HG02884 (cell line): ENCODE data around the gene PACSIN1.

Source experiments
- ATAC-seq: cut with Tn5 transposase; IDR thresholded peaks from one replicate; pipeline ENCODE4 v1.9.1; 2021; ENCODE audit warnings: mild to moderate bottlenecking, moderate library complexity; ENCODE audit not compliant: unreplicated experiment

PACSIN1 gene

DNA sequence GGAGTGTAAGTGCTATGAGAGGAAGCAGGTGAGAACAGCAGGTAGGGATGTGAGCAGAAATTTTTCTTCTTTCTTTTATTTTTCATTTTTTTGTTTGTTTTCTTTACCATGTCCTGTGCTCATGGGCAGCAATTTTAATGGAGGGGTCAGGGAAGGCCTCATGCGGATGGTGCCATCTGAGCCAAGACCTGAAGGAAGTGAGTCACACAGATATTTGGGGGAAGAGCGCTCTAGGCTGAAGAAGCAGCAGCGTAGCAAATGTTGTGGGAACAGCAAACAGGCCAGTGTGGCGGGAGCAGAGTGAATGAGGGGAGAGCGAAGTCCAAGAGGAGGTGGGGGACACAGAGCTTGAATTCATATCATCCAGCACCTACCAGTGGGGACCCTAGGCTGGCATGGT is 77.5 kb downstream of the PACSIN1 start:
- no peak for ATAC-seq

DNA sequence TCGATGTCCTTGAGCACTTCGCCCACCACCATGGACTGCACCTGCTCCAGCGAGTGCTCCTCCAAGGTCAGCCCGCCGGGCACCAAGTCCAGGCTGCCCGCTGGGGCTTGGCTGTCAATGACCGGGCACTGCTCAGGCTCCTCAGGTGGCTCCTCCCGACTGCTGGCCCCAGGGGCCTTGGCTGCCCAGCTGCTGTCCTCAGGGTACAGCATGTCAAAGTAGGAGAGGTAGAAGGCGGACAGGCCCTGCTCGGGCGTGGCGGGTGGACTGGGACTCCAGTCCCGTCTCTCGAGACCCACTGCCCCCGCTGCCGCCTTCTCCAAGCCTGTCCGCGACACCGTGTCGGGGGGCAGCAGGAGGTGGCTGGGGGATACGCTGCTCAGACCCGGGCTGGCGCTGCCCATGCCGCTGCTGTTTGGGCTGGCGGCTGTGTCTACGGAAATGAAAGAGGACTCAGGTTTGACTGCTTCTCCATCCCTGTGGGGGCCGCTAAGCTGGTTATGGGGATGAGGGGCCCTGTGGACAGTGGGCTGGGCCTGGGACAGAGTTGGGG is 78.3 kb downstream of the PACSIN1 start:
- ATAC-seq: no peak

DNA sequence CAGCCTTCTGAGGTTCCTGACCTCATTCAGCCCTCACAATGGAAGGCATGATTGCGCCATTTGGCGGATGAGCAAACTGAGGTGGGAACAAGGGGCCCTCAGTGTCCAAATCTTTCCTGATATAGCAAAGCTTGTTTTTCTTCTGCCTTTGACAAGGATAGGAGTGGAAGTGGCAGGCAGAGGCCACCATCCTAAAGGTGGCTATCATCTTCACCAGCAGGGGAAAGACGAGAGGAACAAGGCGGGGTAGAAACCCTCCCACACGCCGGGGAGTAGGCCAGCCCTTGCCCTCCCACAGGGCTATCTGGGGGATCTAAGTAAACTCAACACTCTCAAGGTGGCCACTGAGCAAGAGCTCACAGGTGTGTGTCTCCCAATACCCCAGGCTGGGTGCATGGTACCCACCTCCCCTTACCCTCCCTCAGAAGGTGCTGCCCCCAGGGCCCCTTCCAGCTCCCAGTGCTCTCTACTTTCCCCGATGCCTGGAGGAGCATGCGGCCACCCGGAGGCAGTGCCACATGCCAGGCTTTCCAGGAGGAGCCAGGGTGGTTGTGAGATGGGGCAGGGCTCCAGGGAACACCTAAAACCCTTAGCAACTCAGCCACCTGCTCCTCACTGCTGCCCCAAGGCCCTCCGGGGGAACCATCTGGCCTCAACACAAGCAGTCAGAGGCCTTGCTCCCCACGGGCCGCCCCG is 79.0 kb downstream of the PACSIN1 start:
- ATAC-seq: no peak

DNA sequence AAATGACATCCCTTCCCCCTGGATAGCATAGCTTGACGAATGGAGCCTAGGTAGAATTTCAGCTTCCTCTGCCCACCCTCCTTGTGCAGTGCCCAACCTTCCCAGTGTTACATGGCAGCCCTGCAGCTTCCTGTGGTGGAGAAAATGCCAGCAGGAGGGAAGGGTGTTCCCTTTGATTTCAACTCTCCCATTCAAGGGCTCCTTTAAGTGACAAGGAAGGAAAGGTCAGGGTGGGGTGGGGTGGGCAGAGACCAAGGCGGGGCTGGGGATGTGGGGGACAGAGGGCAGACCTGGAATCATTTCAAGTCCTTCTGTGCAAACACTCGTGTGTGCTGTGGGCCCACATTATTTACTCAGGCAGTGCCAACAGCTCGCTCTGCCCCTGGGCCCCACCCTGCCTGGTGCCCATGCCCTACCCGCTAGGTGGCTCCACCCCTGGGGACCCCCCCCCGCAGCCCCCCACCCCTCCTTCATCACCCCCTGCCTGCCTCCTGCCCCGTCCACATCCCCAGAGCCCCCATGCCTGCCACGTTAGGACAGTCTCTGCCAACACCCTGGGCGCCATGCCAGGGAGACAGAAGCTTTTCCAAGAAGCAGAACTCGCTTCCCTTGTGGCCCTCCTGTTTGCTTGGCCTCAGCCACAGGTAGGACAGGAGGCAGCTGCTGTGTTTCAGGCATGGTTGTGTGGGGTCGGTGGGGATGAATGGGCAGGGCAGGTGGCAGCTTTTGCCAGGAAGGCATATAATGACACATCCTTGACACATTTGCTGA is 80.9 kb downstream of the PACSIN1 start:
- ATAC-seq: no peak

DNA sequence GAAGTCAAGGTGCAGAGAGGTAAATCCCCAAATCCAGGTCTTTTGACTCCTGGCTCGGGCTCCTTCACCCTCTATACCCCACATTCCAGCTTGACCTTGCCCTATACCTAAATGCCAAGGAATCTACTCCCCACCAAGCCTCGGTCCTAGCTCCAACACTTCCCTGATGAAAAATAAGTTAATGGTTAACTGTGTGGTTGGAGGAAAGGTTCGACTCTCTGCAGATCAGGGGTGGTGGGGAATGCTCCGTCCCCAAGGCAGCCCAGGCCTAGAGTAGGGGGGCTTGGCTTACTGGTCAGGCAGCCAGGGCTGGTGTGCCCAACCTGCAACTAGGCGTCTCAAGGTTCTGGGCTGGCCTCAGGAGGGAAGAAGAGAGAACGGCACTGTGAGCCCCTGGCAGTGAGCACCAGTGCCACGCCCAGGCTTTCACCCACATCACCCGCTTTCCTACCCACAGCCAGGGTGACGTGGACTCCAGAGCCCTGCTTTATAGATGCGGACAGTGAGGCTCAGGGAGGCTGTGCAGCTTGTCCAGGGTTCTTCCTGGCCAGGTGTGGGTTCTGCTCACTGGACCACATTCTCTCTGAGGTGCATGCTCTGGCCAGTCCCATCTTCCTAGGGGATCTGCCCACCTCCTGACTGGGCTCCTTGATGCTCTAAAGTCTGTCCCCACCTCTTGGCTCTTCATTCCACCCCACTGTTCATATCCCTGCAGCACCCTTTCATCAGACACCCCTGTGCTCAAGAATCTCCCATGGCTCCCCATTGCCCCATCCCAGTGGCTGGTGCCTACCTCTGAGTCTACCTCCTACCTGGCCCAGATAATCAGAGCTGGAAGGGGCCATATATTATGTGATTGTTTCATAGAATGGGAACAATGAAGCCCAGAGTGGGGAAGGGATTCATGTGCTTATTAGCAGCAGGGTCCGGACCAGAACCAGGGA is 82.1 kb downstream of the PACSIN1 start:
- no peak for ATAC-seq

DNA sequence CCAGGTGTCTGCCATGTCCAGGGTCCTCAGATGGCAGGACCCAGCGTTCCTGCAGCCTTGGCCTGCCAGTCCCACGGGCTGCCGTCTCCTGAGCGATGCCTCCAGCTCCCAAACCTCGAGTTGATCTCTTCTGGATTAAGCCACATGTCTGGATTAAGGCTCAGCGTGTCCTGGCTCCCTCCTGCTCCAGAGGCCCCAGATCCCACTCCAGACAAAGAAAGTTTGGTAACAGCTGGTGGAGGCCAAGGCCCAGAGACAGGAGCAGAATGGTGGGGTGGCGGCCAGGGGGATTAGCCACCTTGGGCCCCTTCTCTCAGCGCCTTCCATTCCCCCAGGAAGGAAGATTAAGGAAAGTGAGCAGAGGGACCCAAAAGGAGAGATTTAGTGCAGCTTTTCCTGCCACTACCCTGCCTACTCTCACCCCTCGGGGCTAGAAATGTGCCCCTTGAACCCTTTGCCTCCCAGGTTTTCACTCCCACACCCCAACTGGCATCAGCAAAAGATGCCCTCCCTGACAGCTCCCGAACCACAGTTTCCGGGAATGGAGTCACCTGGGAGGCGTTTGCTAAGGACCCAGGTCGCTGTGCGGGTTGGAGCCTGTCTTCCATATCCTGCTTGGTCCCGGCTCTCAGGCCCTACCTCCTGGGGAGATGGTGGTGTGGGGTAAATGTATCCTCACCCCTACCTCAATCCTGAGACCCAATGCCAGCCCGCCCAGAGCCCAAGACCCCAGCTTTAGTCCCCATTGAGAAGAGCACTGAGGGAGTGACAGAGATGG is 83.3 kb downstream of the PACSIN1 start:
- ATAC-seq: no peak

GRCh38 chr6:34549804-34550202 is 83.9 kb downstream of the PACSIN1 start:
- no peak for ATAC-seq

DNA sequence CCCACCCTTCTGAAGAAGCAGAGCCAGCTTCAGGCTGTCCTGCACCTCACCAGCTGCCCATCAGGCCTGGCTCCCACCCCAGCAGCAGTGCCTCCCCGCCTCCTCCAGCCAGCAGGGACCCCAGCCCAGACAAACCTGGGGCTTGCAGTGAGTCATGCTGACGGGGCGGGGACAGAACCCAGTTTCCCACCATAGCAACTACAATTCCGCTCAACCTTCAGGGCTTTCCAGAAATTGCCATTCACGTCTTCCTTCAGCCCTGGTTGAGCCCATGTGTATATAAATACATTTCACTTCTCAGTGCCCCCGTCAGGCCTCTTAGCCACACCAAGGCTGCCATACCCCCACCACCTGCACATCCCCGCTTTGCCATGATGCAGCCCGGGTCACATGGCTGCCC is 85.8 kb downstream of the PACSIN1 start:
- ATAC-seq: no peak

DNA sequence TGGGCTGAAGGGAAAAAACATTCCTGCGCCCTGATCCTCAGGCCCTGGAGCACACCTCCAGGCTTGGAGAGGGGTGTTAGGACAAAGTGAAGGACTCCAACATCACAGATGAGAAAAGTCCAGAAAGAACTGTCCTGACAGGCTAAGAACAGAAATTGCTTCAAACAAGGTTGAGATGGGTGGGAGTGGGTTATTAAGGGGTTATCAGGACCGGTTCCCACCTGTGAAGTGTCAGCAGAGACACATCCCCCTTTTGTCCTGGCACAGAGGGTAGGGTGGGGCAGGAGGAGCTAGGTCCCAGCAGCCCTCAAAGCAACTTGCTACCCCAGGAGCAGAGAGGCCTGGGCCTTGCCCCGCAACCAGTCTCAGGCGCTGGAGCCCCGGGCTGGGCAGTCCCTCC is 86.7 kb downstream of the PACSIN1 start:
- no peak for ATAC-seq

DNA sequence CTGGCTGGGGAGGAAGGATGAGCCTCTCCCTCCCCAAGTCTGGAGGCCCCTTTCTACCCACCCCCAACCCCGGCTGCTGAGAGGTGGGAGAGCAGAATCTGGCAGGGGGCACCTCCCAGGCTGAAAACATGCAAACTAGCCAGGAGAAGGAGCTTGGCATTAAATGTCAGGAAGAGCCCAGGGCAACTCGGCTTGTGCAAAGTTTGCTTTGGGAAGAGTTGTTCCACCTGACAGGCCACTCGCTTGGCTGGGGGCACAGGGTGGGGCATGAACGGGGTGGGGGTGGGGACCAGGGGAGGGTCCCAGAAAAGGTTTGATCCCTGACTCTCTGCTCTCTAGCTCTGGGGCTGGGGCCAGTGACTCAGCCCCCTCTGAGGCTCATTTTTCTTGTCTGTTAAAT is 87.3 kb downstream of the PACSIN1 start:
- no peak for ATAC-seq

DNA sequence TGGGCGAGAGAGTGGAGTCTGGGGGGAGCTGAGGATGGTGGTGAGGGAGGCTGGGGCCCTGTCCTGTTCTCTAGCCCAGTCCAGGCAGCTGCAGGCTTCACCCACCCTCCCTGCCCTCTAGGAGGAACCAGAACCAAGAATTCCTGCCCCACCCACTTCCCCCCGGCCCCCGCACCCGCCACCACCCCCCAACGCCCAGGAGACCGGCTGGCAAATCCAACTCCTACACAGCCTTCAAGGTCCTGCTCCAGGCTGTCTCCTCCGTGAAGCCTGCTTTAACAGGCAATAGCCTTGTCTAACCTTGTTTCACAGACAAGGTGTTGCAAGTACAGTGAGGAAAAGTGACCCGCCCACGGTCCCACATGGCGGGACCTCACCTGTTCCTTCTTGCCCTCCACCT is 87.9 kb downstream of the PACSIN1 start:
- ATAC-seq: no peak

DNA sequence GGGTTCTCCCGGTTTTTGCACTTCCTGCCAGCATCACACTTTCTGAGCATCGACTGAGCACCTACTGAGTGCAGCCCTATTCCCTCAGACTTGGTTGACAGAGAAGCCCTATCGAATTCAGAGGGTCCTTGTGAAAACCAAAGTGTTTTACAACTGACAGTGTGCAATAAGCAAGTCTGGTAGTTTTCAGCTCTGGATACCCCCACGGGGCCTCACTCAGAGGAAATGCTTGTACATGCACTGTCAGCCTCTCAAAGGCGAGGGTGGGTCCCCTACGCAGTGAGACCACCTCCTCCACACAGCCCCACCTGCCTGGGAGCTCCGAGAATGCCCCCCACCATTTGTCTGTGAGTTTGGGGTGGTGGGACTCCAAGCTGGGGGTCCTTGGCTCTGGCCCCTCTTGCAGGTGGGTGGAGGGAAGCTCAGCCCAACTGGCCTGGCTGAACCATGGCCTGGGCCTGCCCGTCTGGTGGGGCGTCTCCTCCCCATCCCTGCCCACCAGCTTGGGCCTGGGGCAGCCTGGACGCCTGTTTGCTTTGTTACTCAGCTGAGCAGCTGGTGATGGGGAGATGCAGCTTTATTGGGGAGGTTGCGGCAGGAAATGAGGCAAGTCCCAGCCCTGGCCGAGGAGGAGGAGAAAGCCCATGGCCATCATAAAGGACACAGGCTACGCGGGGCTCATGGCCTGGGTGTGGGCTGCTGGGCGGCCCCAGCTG is 88.6 kb downstream of the PACSIN1 start:
- ATAC-seq: no peak

- ATAC-seq: no peak
Measured at GRCh38 chr6:34555007-34555322, 89.1 kb downstream of the PACSIN1 start.

DNA sequence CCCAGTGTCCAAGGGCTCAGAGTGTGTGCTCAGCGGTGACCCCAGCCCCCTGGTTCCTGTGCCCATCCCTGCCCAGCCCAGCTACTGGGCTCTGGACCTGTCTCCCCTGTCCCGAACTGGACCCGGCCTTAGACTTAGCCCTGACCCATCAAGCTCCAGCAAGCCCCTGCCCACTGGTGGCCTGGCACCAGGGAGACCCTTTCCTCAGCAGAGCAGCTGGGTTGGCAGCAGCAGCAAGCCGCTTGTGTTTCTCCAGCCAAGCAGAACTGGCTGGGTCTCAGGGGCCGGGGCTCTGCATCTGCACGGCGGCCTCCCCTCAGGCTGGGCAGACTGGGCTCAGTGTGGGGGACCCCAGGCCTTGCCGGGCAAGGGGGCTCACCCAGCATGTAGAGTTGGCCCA is 89.5 kb downstream of the PACSIN1 start:
- ATAC-seq: no peak

DNA sequence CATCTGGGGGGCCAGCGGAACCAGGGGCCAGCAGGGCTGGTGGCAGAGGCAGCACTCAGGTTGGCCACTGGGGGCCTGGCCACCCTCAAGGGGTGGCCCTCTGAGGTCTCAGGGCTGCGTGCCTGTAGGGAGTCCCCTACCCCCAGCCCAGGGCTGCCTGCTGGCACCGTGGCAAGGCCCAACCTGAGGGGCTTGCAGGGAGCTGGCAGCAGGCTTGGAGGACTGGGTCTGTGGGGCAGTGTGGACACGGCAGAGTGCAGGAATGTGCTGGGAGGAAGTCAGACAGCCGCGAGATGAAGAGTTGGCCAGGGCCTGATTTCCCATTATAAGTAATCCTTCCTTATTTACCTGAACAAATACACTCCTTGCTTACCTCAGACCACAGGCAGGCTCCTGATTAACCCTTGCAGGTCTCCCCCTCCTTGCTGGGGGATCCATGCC is 90.2 kb downstream of the PACSIN1 start, which contains the start of gene SPDEF:
TSS of gene SPDEF (minus strand) at position 299 of the 441 bp plus-strand sequence. CDS start 11,874 bp downstream, outside the sequence.
- no peak for ATAC-seq

DNA sequence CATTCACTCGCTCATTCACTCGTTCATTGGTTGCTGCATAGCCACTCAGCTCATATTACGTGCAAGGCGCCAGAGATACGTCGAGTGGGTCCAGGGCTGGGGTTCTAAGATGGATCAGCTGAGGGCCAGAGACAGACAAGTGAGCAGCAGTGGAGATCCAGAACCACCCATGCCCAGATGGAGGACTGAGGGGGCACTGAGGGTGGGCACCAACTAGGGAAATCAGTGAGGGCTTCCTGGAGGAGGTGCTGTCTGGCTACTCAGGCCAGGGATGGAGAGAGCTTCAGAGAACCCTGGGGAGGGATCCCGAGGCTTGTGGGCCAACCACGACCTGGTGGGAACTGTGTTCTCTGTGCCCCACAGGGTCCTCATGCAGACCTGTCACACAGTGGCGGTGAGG is 90.6 kb downstream of the PACSIN1 start:
- no peak for ATAC-seq

GRCh38 chr6:34557228-34557627 is 91.4 kb downstream of the PACSIN1 start:
- no peak for ATAC-seq

GRCh38 chr6:34558172-34558714 is 92.4 kb downstream of the PACSIN1 start:
- ATAC-seq: no peak

- no peak for ATAC-seq
Measured at GRCh38 chr6:34559651-34560365, 93.9 kb downstream of the PACSIN1 start.
